HepG2 (cell line): Measurements from ENCODE around the gene OR2AJ1. TPM values are rescaled to one million over a fixed set of nuclear protein-coding genes. Genes with fewer than 3 reads are reported as not detected.

Experiments used
- ATAC-seq: fragments of 200-7000 bp; cut with Tn5 transposase; 3 replicates; pipeline ENCODE4 v1.9.1; 2020; ENCODE audit warnings: mild to moderate bottlenecking, moderate library complexity
- BruUV-seq: library from RNA; stranded (reverse); fragments of 400-500 nt; replicated peaks from 2 replicates; lab custom pipeline; 2021; lab: Mats Ljungman, UMichigan
- CTCF ChIA-PET: fragments of 300-600 bp; formaldehyde crosslinking; extraction: SDS; loops from one replicate; lab custom pipeline; 2021; ENCODE audit warnings: low total read pairs, inconsistent platforms, low intra/inter-chr PET ratio; lab: Yijun Ruan, JAX
- POLR2A ChIA-PET: fragments of 350-600 bp; sonication (Branson Sonifier 250); formaldehyde crosslinking; loops from one replicate; lab custom pipeline; 2020; ENCODE audit warnings: antibody characterized with exemption, inconsistent platforms; lab: Yijun Ruan, JAX
- DNase-seq: peaks from one replicate; pipeline ENCODE4 v3.0.0-alpha.2; 2015; ENCODE audit warnings: low spot score
- FAIRE-seq: peaks from 3 replicates; lab custom pipeline; 2011; peaks lifted over from hg19 to GRCh38; lab: Jason Lieb, UNC
- H2AFZ ChIP-seq: one replicate; pipeline ENCODE4 v1.6.1; 2011; ENCODE audit warnings: low read length, inconsistent platforms
- H3K27ac ChIP-seq: fragments of 300-600 bp; 3 replicates; pipeline ENCODE4 v1.8.0; 2011; ENCODE audit warnings: mixed run types, mild to moderate bottlenecking, mixed read lengths, low read length, inconsistent platforms; ENCODE audit not compliant: insufficient read depth; ENCODE audit errors: extremely low read length
- H3K27me3 ChIP-seq, 2 experiments: fragments of 200-600 bp in 1 of 2; 2 replicates in 1 of 2; 3 replicates in 1 of 2; pipeline versions ENCODE4 v1.6.0 to v1.8.0; 2011; ENCODE audit warnings: low read length in 2 of 2, mild to moderate bottlenecking in 2 of 2, moderate library complexity in 2 of 2, inconsistent platforms in 1 of 2; ENCODE audit not compliant: insufficient read depth in 2 of 2, control insufficient read depth in 1 of 2
- H3K36me3 ChIP-seq, 2 experiments: fragments of 200-600 bp in 1 of 2; replicated peaks in 1 of 2; 2 replicates in 1 of 2; 3 replicates in 1 of 2; pipeline versions ENCODE4 v1.5.1 to v1.8.0; 2011; ENCODE audit warnings: low read length in 2 of 2, inconsistent platforms in 1 of 2; ENCODE audit not compliant: insufficient read depth in 2 of 2, control insufficient read depth in 1 of 2
- H3K4me1 ChIP-seq: 2 replicates; pipeline ENCODE4 v1.5.1; 2012; ENCODE audit warnings: low read length, inconsistent platforms; ENCODE audit not compliant: insufficient read depth
- H3K4me2 ChIP-seq: 2 replicates; pipeline ENCODE4 v1.6.0; 2011; ENCODE audit warnings: low read depth, low read length, inconsistent platforms
- H3K4me3 ChIP-seq, 3 experiments: fragments of 200-600 bp in 1 of 3; sonication (generic), shearing (Covaris generic) in 1 of 3; replicated peaks in 1 of 3; 2 replicates each; pipeline ENCODE4 v1.5.1; 2011 to 2016; ENCODE audit warnings: low read length in 3 of 3, inconsistent platforms in 2 of 3, low read depth in 2 of 3, mild to moderate bottlenecking in 2 of 3, control low read depth in 1 of 3, mixed read lengths in 1 of 3; ENCODE audit not compliant: insufficient read depth in 1 of 3
- H3K79me2 ChIP-seq: one replicate; pipeline ENCODE4 v1.6.1; 2011; ENCODE audit warnings: low read length, inconsistent platforms; ENCODE audit not compliant: insufficient read depth
- H3K9ac ChIP-seq: 2 replicates; pipeline ENCODE4 v1.6.0; 2011; ENCODE audit warnings: mild to moderate bottlenecking, low read depth, low read length, inconsistent platforms; ENCODE audit not compliant: insufficient read depth
- H3K9me3 ChIP-seq: 2 replicates; pipeline ENCODE4 v1.5.1; 2012; ENCODE audit warnings: mild to moderate bottlenecking, low read length
- H4K20me1 ChIP-seq: 2 replicates; pipeline ENCODE4 v1.6.0; 2011; ENCODE audit warnings: inconsistent platforms, mild to moderate bottlenecking, low read length, moderate library complexity; ENCODE audit not compliant: insufficient read depth
- FOXJ3 ChIP-seq: sonication (generic); formaldehyde crosslinking; IDR thresholded peaks from 2 replicates; pipeline ENCODE4 v1.4.0; 2020; ENCODE audit warnings: missing genetic modification reagents, mild to moderate bottlenecking, borderline replicate concordance
- GABPB1 ChIP-seq: IDR thresholded peaks from 2 replicates; pipeline ENCODE4 v1.6.1; 2016; ENCODE audit warnings: mild to moderate bottlenecking, missing genetic modification reagents, moderate library complexity, missing compliant biosample characterization
- JUN ChIP-seq: sonication (generic); formaldehyde crosslinking; IDR thresholded peaks from 2 replicates; pipeline ENCODE4 v1.4.0; 2020; ENCODE audit warnings: mild to moderate bottlenecking, missing genetic modification reagents
- MAFK ChIP-seq, 2 experiments: IDR thresholded peaks in 1 of 2; conservative IDR thresholded peaks in 1 of 2; 2 replicates each; pipeline ENCODE4 v1.6.1; 2011; ENCODE audit warnings: improper control_type of control experiment in 2 of 2, low read length in 2 of 2
- MXD4 ChIP-seq: IDR thresholded peaks from 2 replicates; pipeline ENCODE4 v1.6.1; 2016; ENCODE audit warnings: mild to moderate bottlenecking, missing biosample characterization, missing genetic modification reagents
- MYNN ChIP-seq: sonication (generic); formaldehyde crosslinking; IDR thresholded peaks from 2 replicates; pipeline ENCODE4 v1.4.0; 2020; ENCODE audit warnings: mild to moderate bottlenecking, low read depth, missing genetic modification reagents
- NCOA2 ChIP-seq: sonication (generic); formaldehyde crosslinking; IDR thresholded peaks from 2 replicates; pipeline ENCODE4 v1.8.0; 2022; ENCODE audit warnings: inconsistent platforms
- POLR2G ChIP-seq: fragments of 200-400 bp; formaldehyde crosslinking; IDR thresholded peaks from 2 replicates; pipeline ENCODE4 v1.6.1; 2018; ENCODE audit warnings: mild to moderate bottlenecking, low read depth, low read length, moderate library complexity
- ZC3H13 ChIP-seq: sonication (generic); formaldehyde crosslinking; IDR thresholded peaks from 2 replicates; pipeline ENCODE4 v1.8.1; 2023; ENCODE audit warnings: mild to moderate bottlenecking, missing genetic modification reagents, moderate library complexity
- ZC3H4 ChIP-seq: sonication (generic); formaldehyde crosslinking; IDR thresholded peaks from 2 replicates; pipeline ENCODE4 v1.4.0; 2020; ENCODE audit warnings: missing genetic modification reagents, borderline replicate concordance
- ZFP36L2 ChIP-seq: sonication (generic); formaldehyde crosslinking; IDR thresholded peaks from 2 replicates; pipeline ENCODE4 v1.4.0; 2020; ENCODE audit warnings: missing genetic modification reagents
- ZKSCAN5 ChIP-seq: sonication (generic); formaldehyde crosslinking; IDR thresholded peaks from 2 replicates; pipeline ENCODE4 v1.5.1; 2020; ENCODE audit warnings: mild to moderate bottlenecking, missing genetic modification reagents
- ZNF20 ChIP-seq: sonication (generic); formaldehyde crosslinking; IDR thresholded peaks from 2 replicates; pipeline ENCODE4 v1.4.0; 2020; ENCODE audit warnings: mild to moderate bottlenecking, moderate library complexity, missing genetic modification reagents
- ZNF737 ChIP-seq: sonication (generic); formaldehyde crosslinking; IDR thresholded peaks from 2 replicates; pipeline ENCODE4 v1.5.0; 2020; ENCODE audit warnings: missing genetic modification reagents, mild to moderate bottlenecking, borderline replicate concordance
- WGBS: methylation state at CpG from one replicate; pipeline ENCODE4 v1.1.6; 2017; ENCODE audit warnings: low lambda C conversion rate; 5-methylcytosine and 5-hydroxymethylcytosine counted together
- in situ Hi-C: cut with HindIII; loops from 2 replicates; pipeline ENCODE4 v1.10.0; 2017; ENCODE audit warnings: low pct_unique_long_range_greater_than_20kb; ENCODE audit not compliant: extremely low pct_ligation_motif_present
- intact Hi-C: fragments of 100-400 bp; cut with micrococcal nuclease; formaldehyde crosslinking; loops from one replicate; pipeline ENCODE4 v1.10.0; 2022; ENCODE audit not compliant: unreplicated experiment
- polyA plus RNA-seq, 8 experiments: library from polyadenylated mRNA; depleted of rRNA in 3 of 8; stranded (reverse) in 7 of 8; unstranded in 1 of 8; fragments of >200 nt; fragmentation: Illumina TruSeq in 4 of 8; extraction: Trizol in 4 of 8; gene quantifications; 2 replicates each; pipeline versions ENCODE4 v1.2.1 to v1.2.3, GENCODE V29; 2011 to 2016; ENCODE audit warnings: low read depth in 4 of 8, missing spikeins in 1 of 8, mixed read lengths in 1 of 8; ENCODE audit not compliant: insufficient read depth in 1 of 8
- total RNA-seq, 5 experiments: library from RNA; depleted of rRNA; stranded (reverse); fragments of >200 nt; fragmentation: Illumina TruSeq; extraction: Trizol; gene quantifications; 2 replicates each; pipeline ENCODE4 v1.2.3, GENCODE V29; 2016; ENCODE audit warnings: low read depth in 1 of 5
- TF ChIP-seq, protein P1 (sequence below): sonication (generic); formaldehyde crosslinking; IDR thresholded peaks from 2 replicates; pipeline ENCODE4 v1.4.0; 2020; ENCODE audit warnings: missing genetic modification reagents

Gene OR2AJ1
- total and polyA plus RNA-seq, 2 of the 13 experiments (the other 11 are each of a cell fraction or from before 2014, with no cell fraction given) = not detected

DNA sequence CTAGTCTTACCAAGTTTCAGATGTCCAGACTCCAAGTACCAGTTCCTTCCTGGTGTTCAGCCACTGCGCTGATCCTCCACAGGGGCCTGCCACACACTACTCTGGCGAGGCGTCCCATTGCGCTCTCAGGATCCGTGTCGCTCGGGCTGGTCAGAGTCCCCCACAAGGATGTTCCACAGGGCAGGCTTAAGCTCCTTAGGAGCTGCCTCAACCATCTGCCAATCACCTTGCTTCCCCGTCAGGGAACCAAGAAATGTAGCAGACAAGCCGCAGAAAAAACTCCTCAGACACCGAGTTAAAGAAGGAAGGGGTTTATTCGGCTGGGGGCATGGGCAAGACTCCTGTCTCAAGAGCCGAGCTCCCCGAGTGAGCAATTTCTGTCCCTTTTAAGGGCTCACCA is 19.5 kb upstream of the OR2AJ1 start:
- 59% methylated on average over 10 of the region's 13 CpGs for WGBS

DNA sequence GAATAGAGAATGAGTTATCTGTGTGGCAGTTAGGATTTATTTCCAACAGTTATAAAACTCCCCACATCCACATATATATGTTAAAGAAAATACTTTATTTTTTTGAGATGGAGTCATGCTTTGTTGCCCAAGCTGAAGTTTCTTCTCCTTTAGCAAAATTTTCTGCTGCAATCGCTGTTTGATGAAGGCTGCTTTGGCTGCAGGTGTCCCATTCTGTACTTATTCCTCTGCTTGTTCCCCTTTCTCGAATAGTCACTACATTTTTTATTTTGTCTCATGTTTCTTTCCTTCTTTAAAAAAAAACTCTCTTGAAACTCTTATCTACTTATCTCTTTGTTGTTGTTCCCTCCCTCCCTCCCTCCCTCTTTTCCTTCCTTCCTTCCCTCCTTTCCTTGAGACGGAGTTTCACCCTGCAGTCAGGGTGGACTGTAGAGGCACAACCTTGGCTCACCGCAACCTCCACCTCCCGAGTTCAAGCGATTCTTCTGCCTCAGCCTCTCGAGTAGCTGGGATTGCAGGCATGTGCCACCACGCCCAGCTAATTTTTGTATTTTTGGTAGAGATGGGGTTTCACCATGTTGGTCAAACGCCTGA is 18.7 kb upstream of the OR2AJ1 start:
- 26% methylated on average over 9 of the region's 9 CpGs for WGBS
- Histone ChIP-seq H3K9ac (no peak overlapping the region), H3K27ac (no peak overlapping the region), H3K9me3 (peaks cover 25% of the 10 kb centered on the region), H3K4me2 (no peak overlapping the region), H3K4me1 (no peaks in the 10 kb centered on the region), H3K79me2 (no peaks in the 10 kb centered on the region), H2AFZ (no peak overlapping the region), H3K27me3 (no peaks in the 10 kb centered on the region; a peak in 1 of 5 replicates), H3K4me3 (no peak overlapping the region), H3K36me3 (no peaks in the 10 kb centered on the region), H4K20me1 (no peaks in the 10 kb centered on the region)
- ChIA-PET CTCF (no interaction called here), POLR2A (no interaction called here)
- ATAC-seq (no peak), DNase-seq (no peak), FAIRE-seq (no peak)
- intact Hi-C loops = no loop called here
- no peak for TF ChIP-seq FOXJ3 (CRISPR knock-in tag)
- TF ChIP-seq, protein P1, sequence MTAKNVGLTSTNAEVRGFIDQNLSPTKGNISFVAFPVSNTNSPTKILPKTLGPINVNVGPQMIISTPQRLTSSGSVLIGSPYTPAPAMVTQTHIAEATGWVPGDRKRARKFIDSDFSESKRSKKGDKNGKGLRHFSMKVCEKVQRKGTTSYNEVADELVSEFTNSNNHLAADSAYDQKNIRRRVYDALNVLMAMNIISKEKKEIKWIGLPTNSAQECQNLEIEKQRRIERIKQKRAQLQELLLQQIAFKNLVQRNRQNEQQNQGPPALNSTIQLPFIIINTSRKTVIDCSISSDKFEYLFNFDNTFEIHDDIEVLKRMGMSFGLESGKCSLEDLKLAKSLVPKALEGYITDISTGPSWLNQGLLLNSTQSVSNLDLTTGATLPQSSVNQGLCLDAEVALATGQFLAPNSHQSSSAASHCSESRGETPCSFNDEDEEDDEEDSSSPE (CRISPR knock-in tag) = no peak
- TF ChIP-seq MAFK (conservative IDR thresholded peaks at IDR 0.05 in 1 of 2, IDR thresholded peaks at IDR 0.05 in 1 of 2; ENCODE audit: low read length in 2 of 2) = no peak
- TF ChIP-seq ZFP36L2 (CRISPR knock-in tag) = no peak
- no peak for TF ChIP-seq ZKSCAN5 (CRISPR knock-in tag)
- no peak for TF ChIP-seq MXD4 (CRISPR knock-in tag)
- no peak for TF ChIP-seq ZNF737 (CRISPR knock-in tag)
- in situ Hi-C loops = no loop called here
- BruUV-seq = no TSS peak

More for the DNA sequence above, 19.5 kb upstream of the OR2AJ1 start:
- no peak overlapping the region for H3K4me2 ChIP-seq
- no peaks in the 10 kb centered on the region for H3K4me1 ChIP-seq
- H3K79me2 ChIP-seq = no peaks in the 10 kb centered on the region
- in situ Hi-C loops (no loop called here), intact Hi-C loops (no loop called here)
- no peaks in the 10 kb centered on the region; a peak in 1 of 5 replicates for H3K27me3 ChIP-seq
- H3K36me3 ChIP-seq = no peaks in the 10 kb centered on the region
- no peak overlapping the region for H3K9ac ChIP-seq
- DNase-seq (no peak), ATAC-seq (no peak), FAIRE-seq (no peak)
- BruUV-seq = no TSS peak
- no peak overlapping the region for H3K27ac ChIP-seq
- H4K20me1 ChIP-seq = no peaks in the 10 kb centered on the region
- H2AFZ ChIP-seq = no peak overlapping the region
- ChIA-PET POLR2A (no interaction called here), CTCF (no interaction called here)
- H3K9me3 ChIP-seq = peaks cover 17% of the 10 kb centered on the region; the same call in 1 of the 2 replicates
- TF ChIP-seq MYNN (CRISPR knock-in tag) (no peak), ZC3H4 (CRISPR knock-in tag) (no peak), JUN (CRISPR knock-in tag) (no peak), POLR2G (no peak), GABPB1 (no peak), ZNF20 (CRISPR knock-in tag) (no peak), ZC3H13 (CRISPR knock-in tag) (no peak), NCOA2 (CRISPR knock-in tag) (no peak)
- no peak overlapping the region for H3K4me3 ChIP-seq
